HepG2 (cell line): ENCODE data around the gene CMTM2. TPM values are rescaled to one million over a fixed set of nuclear protein-coding genes. Genes with fewer than 3 reads are reported as not detected.
A peak's percentile ranks its signal among the peaks of the same experiment; 100 is the strongest.

Source experiments
- GPN1 ChIP-seq: sonication (generic); formaldehyde crosslinking; IDR thresholded peaks from 2 replicates; pipeline ENCODE4 v1.5.1; 2020; ENCODE audit warnings: missing genetic modification reagents, borderline replicate concordance
- IKZF1 ChIP-seq: fragments of 450-650 bp; IDR thresholded peaks from 2 replicates; pipeline ENCODE4 v1.7.1; 2016
- MIXL1 ChIP-seq: IDR thresholded peaks from 2 replicates; pipeline ENCODE4 v1.6.1; 2016
- NCOA2 ChIP-seq: sonication (generic); formaldehyde crosslinking; IDR thresholded peaks from 2 replicates; pipeline ENCODE4 v1.8.0; 2022; ENCODE audit warnings: inconsistent platforms
- SRSF1 ChIP-seq: fragments of 200-400 bp; formaldehyde crosslinking; optimal IDR thresholded peaks from 2 replicates; pipeline ENCODE3; 2017; ENCODE audit warnings: mild to moderate bottlenecking, low read depth, low read length, moderate library complexity
- SYNCRIP ChIP-seq: fragments of 200-400 bp; formaldehyde crosslinking; IDR thresholded peaks from 2 replicates; pipeline ENCODE4 v1.6.1; 2018; ENCODE audit warnings: mild to moderate bottlenecking, low read depth, low read length; ENCODE audit not compliant: insufficient read depth
- ZBTB1 ChIP-seq: sonication (generic); formaldehyde crosslinking; IDR thresholded peaks from 2 replicates; pipeline ENCODE4 v1.4.0; 2020; ENCODE audit warnings: missing genetic modification reagents, borderline replicate concordance
- ZNF7 ChIP-seq: IDR thresholded peaks from 2 replicates; pipeline ENCODE4 v1.6.1; 2016; ENCODE audit warnings: missing biosample characterization, missing genetic modification reagents
- polyA plus RNA-seq, 8 experiments: library from polyadenylated mRNA; depleted of rRNA in 3 of 8; stranded (reverse) in 7 of 8; unstranded in 1 of 8; fragments of >200 nt; fragmentation: Illumina TruSeq in 4 of 8; extraction: Trizol in 4 of 8; gene quantifications; 2 replicates each; pipeline versions ENCODE4 v1.2.1 to v1.2.3, GENCODE V29; 2011 to 2016; ENCODE audit warnings: low read depth in 4 of 8, missing spikeins in 1 of 8, mixed read lengths in 1 of 8; ENCODE audit not compliant: insufficient read depth in 1 of 8
- total RNA-seq, 5 experiments: library from RNA; depleted of rRNA; stranded (reverse); fragments of >200 nt; fragmentation: Illumina TruSeq; extraction: Trizol; gene quantifications; 2 replicates each; pipeline ENCODE4 v1.2.3, GENCODE V29; 2016; ENCODE audit warnings: low read depth in 1 of 5
- TF ChIP-seq, protein P1 (sequence below): IDR thresholded peaks from 2 replicates; pipeline ENCODE4 v1.6.1; 2016
- TF ChIP-seq, protein P2 (sequence below): IDR thresholded peaks from 2 replicates; pipeline ENCODE4 v1.6.1; 2016; ENCODE audit warnings: missing biosample characterization, missing genetic modification reagents, low read depth
- TF ChIP-seq, protein P3 (sequence below): sonication (generic); formaldehyde crosslinking; IDR thresholded peaks from 2 replicates; pipeline ENCODE4 v1.4.0; 2020; ENCODE audit warnings: mild to moderate bottlenecking, missing genetic modification reagents, borderline replicate concordance
- TF ChIP-seq, protein P4 (sequence below): sonication (generic); formaldehyde crosslinking; IDR thresholded peaks from 2 replicates; pipeline ENCODE4 v1.5.0; 2020; ENCODE audit warnings: missing genetic modification reagents
- TF ChIP-seq, protein P5 (sequence below), 2 experiments: fragments of 450-650 bp in 1 of 2; sonication (generic) in 1 of 2; formaldehyde crosslinking in 1 of 2; IDR thresholded peaks; 2 replicates each; pipeline versions ENCODE4 v1.6.1 to v1.8.0; 2016 to 2022; ENCODE audit warnings: antibody characterized with exemption in 1 of 2, mild to moderate bottlenecking in 1 of 2, missing genetic modification reagents in 1 of 2

The CMTM2 gene
- total and polyA plus RNA-seq, 2 of the 13 experiments (the other 11 are each of a cell fraction or from before 2014, with no cell fraction given): not detected

DNA sequence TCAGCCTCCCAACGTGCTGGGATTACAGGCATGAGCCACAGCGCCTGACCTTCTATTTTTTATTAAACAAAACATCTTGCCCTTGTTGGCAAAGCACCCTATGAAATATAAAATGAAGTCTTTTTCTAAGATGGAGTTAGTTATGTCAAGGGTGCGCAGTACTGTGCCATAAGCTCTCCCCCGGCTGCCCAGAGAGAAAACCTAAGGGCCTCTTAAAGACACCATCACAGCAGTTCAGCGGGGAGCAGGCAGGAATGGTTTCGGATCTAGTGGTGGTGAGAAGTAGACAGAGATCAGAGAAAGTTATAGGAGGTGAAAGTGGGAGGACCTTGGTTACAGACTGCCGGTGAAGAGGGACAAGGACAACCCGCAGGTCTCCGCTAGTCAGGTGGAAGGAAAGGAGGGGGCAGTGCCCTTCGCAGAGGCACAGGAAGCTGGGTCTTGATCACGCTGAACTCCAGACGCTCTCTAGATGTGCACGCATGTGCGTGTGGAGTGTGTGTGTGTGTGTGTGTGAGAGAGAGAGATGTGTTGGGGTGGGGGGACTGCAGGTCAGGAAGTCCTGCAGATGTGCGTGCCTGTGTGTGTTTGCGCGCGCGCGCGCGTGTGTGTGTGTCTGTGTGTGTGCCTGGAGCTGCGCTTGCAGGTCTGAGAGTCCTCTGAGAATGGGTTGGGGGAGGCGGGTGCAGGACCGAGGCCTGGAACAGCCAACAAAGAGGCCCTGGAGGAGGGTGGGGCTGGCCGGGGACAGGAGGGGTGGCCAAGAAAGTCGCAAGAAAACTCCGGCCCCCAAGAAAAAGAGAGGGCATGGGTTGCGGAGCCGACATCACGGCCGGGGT, 24.5 kb downstream of the CMTM2 start (continued):
- TF ChIP-seq, protein P1, sequence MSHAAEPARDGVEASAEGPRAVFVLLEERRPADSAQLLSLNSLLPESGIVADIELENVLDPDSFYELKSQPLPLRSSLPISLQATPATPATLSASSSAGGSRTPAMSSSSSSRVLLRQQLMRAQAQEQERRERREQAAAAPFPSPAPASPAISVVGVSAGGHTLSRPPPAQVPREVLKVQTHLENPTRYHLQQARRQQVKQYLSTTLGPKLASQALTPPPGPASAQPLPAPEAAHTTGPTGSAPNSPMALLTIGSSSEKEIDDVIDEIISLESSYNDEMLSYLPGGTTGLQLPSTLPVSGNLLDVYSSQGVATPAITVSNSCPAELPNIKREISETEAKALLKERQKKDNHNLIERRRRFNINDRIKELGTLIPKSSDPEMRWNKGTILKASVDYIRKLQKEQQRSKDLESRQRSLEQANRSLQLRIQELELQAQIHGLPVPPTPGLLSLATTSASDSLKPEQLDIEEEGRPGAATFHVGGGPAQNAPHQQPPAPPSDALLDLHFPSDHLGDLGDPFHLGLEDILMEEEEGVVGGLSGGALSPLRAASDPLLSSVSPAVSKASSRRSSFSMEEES (CRISPR knock-in tag): no peak
- TF ChIP-seq ZNF7 (CRISPR knock-in tag) (no peak), GPN1 (CRISPR knock-in tag) (no peak), IKZF1 (no peak), ZBTB1 (no peak), MIXL1 (0 out of 2 replicates have a peak, but pooled peaks have one; percentile 16), SYNCRIP (no peak), SRSF1 (peak; percentile 75), NCOA2 (CRISPR knock-in tag) (peak; percentile 12; the same call in 1 of the 2 replicates)
- TF ChIP-seq, protein P2, sequence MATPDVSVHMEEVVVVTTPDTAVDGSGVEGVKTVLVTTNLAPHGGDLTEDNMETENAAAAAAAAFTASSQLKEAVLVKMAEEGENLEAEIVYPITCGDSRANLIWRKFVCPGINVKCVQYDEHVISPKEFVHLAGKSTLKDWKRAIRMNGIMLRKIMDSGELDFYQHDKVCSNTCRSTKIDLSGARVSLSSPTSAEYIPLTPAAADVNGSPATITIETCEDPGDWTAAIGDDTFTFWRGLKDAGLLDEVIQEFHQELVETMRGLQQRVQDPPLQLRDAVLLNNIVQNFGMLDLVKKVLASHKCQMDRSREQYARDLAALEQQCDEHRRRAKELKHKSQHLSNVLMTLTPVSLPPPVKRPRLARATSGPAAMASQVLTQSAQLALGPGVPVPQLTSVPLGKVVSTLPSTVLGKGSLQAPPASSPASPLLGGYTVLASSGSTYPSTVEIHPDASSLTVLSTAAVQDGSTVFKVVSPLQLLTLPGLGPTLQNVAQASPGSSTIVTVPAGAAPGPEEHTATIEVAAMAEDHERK (CRISPR knock-in tag): no peak; the same call in 1 of the 2 replicates
- TF ChIP-seq, protein P3, sequence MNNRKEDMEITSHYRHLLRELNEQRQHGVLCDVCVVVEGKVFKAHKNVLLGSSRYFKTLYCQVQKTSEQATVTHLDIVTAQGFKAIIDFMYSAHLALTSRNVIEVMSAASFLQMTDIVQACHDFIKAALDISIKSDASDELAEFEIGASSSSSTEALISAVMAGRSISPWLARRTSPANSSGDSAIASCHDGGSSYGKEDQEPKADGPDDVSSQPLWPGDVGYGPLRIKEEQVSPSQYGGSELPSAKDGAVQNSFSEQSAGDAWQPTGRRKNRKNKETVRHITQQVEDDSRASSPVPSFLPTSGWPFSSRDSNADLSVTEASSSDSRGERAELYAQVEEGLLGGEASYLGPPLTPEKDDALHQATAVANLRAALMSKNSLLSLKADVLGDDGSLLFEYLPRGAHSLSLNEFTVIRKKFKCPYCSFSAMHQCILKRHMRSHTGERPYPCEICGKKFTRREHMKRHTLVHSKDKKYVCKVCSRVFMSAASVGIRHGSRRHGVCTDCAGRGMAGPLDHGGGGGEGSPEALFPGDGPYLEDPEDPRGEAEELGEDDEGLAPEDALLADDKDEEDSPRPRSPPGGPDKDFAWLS (CRISPR knock-in tag): no peak
- TF ChIP-seq, protein P4, sequence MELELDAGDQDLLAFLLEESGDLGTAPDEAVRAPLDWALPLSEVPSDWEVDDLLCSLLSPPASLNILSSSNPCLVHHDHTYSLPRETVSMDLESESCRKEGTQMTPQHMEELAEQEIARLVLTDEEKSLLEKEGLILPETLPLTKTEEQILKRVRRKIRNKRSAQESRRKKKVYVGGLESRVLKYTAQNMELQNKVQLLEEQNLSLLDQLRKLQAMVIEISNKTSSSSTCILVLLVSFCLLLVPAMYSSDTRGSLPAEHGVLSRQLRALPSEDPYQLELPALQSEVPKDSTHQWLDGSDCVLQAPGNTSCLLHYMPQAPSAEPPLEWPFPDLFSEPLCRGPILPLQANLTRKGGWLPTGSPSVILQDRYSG (CRISPR knock-in tag): no peak
- TF ChIP-seq, protein P5, sequence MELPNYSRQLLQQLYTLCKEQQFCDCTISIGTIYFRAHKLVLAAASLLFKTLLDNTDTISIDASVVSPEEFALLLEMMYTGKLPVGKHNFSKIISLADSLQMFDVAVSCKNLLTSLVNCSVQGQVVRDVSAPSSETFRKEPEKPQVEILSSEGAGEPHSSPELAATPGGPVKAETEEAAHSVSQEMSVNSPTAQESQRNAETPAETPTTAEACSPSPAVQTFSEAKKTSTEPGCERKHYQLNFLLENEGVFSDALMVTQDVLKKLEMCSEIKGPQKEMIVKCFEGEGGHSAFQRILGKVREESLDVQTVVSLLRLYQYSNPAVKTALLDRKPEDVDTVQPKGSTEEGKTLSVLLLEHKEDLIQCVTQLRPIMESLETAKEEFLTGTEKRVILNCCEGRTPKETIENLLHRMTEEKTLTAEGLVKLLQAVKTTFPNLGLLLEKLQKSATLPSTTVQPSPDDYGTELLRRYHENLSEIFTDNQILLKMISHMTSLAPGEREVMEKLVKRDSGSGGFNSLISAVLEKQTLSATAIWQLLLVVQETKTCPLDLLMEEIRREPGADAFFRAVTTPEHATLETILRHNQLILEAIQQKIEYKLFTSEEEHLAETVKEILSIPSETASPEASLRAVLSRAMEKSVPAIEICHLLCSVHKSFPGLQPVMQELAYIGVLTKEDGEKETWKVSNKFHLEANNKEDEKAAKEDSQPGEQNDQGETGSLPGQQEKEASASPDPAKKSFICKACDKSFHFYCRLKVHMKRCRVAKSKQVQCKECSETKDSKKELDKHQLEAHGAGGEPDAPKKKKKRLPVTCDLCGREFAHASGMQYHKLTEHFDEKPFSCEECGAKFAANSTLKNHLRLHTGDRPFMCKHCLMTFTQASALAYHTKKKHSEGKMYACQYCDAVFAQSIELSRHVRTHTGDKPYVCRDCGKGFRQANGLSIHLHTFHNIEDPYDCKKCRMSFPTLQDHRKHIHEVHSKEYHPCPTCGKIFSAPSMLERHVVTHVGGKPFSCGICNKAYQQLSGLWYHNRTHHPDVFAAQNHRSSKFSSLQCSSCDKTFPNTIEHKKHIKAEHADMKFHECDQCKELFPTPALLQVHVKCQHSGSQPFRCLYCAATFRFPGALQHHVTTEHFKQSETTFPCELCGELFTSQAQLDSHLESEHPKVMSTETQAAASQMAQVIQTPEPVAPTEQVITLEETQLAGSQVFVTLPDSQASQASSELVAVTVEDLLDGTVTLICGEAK (IDR thresholded peaks at IDR 0.05): no peak
- TF ChIP-seq, protein P5 (CRISPR knock-in tag; IDR thresholded peaks at IDR 0.05): peak; percentile 68; the same call in 1 of the 2 replicates
